ENCODE results near the gene VAT1L.

DNA sequence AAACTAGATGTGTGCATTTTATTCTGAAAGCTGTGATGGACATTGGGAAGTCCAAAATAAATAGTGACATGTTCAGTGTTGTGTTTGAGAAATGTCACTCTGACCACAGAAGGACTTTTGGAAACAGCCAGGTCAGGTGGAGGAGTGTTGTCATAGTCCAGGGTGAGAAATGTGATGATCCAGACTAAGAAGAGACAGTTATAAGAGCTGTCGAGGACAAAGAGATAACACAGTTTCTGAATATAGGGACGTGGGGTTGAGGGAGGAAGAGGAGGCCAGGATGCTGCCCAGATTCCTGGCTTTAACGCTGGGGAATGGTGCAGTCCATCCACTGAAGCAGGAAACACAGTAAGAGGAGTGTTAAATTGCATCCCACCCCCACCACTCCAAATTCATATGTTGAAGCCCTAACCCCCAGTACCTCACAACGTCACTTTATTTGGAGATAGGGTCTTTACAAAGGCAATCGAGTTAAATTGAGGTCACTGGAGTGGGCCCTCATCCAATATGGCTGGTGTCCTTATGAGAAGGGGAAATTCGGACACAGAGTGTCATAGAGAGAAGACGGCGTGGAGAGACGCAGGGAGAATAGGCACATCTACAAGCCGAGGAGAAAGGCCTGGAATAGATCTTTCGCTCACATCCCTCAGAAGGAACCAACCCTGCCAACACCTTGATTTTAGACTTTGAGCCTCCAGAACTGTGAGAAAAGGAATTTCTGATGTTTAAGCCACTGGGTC lies 71.3 kb downstream of the VAT1L start:
- TF ChIP-seq POLR2A (IDR thresholded peaks at IDR 0.05; ENCODE audit: low read length) (no peak), GATA1 (IDR thresholded peaks at IDR 0.05; ENCODE audit: low read depth, low read length) (no peak)
